Testis (tissue), 3 donors: ENCODE measurements around the gene ERC2. TPM values are rescaled to one million over a fixed set of nuclear protein-coding genes. Genes with fewer than 3 reads are reported as not detected.

ENCODE experiments used
- DNase-seq: peaks from one replicate; pipeline ENCODE4 v3.0.0-alpha.2; 2019
- H3K27ac ChIP-seq, 2 donors: fragments of 200-600 bp; sonication (generic); one replicate each; pipeline ENCODE4 v1.5.1; 2019
- H3K27me3 ChIP-seq: fragments of 200-600 bp; sonication (generic); one replicate; pipeline ENCODE4 v1.5.1; 2019
- H3K36me3 ChIP-seq: fragments of 200-600 bp; sonication (generic); one replicate; pipeline ENCODE4 v1.5.1; 2017; ENCODE audit warnings: low read depth; ENCODE audit errors: missing control alignments
- H3K4me1 ChIP-seq: fragments of 200-600 bp; sonication (generic); one replicate; pipeline ENCODE4 v1.5.1; 2019
- H3K4me3 ChIP-seq, 2 donors: fragments of 200-600 bp; sonication (generic); one replicate each; pipeline ENCODE4 v1.5.1; 2017 to 2019
- H3K9me3 ChIP-seq: fragments of 200-600 bp; sonication (generic); one replicate; pipeline ENCODE4 v1.5.1; 2017
- CTCF ChIP-seq, 3 experiments: fragments of 450-650 bp in 2 of 3; fragments of 200-600 bp in 1 of 3; sonication (generic) in 1 of 3; IDR thresholded peaks; one replicate each; pipeline ENCODE4 v1.5.1; 2016 to 2019; ENCODE audit warnings: antibody characterized with exemption in 3 of 3, mild to moderate bottlenecking in 2 of 3, moderate library complexity in 1 of 3
- POLR2A ChIP-seq: fragments of 450-650 bp; IDR thresholded peaks from one replicate; pipeline ENCODE4 v1.6.1; 2017; ENCODE audit warnings: antibody characterized with exemption, mild to moderate bottlenecking, moderate library complexity
- WGBS, 2 donors: methylation state at CpG; one replicate each; pipeline ENCODE4 v1.1.5; 2018; 5-methylcytosine and 5-hydroxymethylcytosine counted together
- intact Hi-C: fragments of 100-400 bp; cut with DNase I; formaldehyde crosslinking; loops from one replicate; pipeline ENCODE4 v1.15.1; 2023; ENCODE audit warnings: low total_unique reads
- polyA plus RNA-seq: library from polyadenylated mRNA; stranded (reverse); fragments of 350-450 nt; fragmentation: Illumina TruSeq; extraction: RNeasy Lipid Tissue Mini Kit (QIAGEN cat#74804); gene quantifications from one replicate; pipeline ENCODE4 v1.2.3, GENCODE V29; 2014; ENCODE audit warnings: low read depth, low replicate concordance; ENCODE audit not compliant: insufficient read depth
- total RNA-seq, 2 donors: library from RNA; depleted of rRNA; stranded (reverse); fragments of >200 nt; gene quantifications; one replicate each; pipeline ENCODE4 v1.2.3, GENCODE V29; 2016

The ERC2 gene
- total and polyA plus RNA-seq, 3 donors from 2014 or later: 1.9 to 6.1 (median 5.9) TPM

- no peak for TF ChIP-seq POLR2A
- TF ChIP-seq CTCF (IDR thresholded peaks at IDR 0.05): no peak
- Histone ChIP-seq H3K36me3 (no peaks in the 10 kb centered on the region), H3K4me3 (no peak overlapping the region), H3K27me3 (no peaks in the 10 kb centered on the region), H3K9me3 (no peaks in the 10 kb centered on the region), H3K4me1 (peaks cover 2% of the 10 kb centered on the region), H3K27ac (no peak overlapping the region)
- intact Hi-C loops: no loop called here
- no peak for DNase-seq
- WGBS, 2 donors: 44 to 45% methylated on average over 3 of the region's 3 CpGs
These were observed 742.4 kb downstream of the ERC2 start for GRCh38 chr3:55725681-55726500.

- 57 to 58% methylated on average over 2 of the region's 2 CpGs for WGBS, 2 donors
- Histone ChIP-seq H3K27me3 (no peaks in the 10 kb centered on the region), H3K9me3 (no peaks in the 10 kb centered on the region), H3K4me3 (no peak overlapping the region), H3K4me1 (peaks cover 2% of the 10 kb centered on the region), H3K27ac (no peak overlapping the region), H3K36me3 (no peaks in the 10 kb centered on the region)
- intact Hi-C loops: no loop called here
- no peak for DNase-seq
- no peak for TF ChIP-seq POLR2A
- TF ChIP-seq CTCF (IDR thresholded peaks at IDR 0.05): no peak
These were observed 743.4 kb downstream of the ERC2 start for GRCh38 chr3:55724821-55725220.

DNA sequence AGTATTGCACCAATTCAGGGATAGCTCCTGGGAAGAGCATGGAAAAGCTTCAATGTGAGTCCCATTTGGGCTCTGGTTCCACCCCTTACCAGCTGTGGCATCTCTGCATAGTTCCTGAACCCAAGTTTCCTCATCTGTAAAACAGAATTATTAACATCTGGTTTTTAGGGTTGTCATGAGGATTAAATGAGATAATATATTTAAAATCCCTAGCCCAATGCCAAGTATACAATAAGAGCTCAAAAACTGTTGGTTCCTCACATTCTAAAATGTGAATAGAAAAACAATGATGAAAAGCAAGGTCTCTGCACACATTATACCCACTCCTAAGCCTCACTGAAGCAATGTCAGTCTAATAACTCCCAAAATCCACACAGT lies 743.9 kb downstream of the ERC2 start:
- intact Hi-C loops: no loop called here
- H3K27me3 ChIP-seq: no peaks in the 10 kb centered on the region
- DNase-seq: no peak
- no peaks in the 10 kb centered on the region for H3K36me3 ChIP-seq
- no peak overlapping the region for H3K4me3 ChIP-seq
- TF ChIP-seq CTCF (IDR thresholded peaks at IDR 0.05) (no peak), POLR2A (no peak)
- H3K9me3 ChIP-seq: no peaks in the 10 kb centered on the region
- H3K27ac ChIP-seq: no peak overlapping the region
- H3K4me1 ChIP-seq: peaks cover 2% of the 10 kb centered on the region

DNA sequence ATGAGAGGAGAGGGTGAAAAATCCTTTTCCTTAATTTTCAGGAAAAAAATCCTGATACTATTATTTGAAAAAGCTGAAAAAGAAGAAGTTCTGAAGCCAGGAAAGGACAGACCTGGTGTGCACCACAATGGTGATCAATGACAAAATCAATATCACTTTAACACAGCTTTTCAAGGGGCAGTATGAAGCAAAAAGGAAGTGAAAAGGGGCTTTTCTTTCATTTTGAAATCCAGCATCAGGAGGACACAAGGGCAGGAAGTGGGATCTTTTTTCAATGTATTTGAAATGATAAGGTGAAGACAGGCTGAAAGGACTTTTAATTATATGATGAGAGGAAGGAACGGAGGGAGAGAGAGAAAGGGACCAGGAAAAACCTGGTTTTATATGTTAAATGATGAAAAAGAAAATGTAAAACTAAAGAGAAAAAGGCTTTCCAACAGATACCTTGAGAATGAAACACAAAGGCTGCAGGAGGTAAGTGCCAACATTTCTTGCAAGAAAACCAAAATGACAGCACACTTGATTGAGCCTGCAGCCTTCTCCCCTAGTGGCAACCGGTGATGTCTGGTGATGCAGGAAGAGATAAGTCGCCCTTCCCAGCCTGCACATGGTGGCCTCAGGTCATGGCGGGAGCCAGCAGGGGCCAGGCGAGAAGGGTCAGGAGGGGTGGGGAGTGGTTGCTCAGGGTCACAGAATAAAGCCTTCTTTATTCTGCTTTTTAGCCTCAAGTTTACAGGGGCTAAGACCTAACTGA lies 744.4 kb downstream of the ERC2 start:
- Histone ChIP-seq H3K9me3 (no peaks in the 10 kb centered on the region), H3K27ac (no peak overlapping the region), H3K4me3 (no peak overlapping the region), H3K36me3 (no peaks in the 10 kb centered on the region), H3K27me3 (no peaks in the 10 kb centered on the region), H3K4me1 (peaks cover 2% of the 10 kb centered on the region)
- 65 to 67% methylated on average over 5 of the region's 5 CpGs for WGBS, 2 donors
- TF ChIP-seq CTCF (IDR thresholded peaks at IDR 0.05): no peak
- no peak for TF ChIP-seq POLR2A
- intact Hi-C loops: no loop called here
- DNase-seq: no peak
